SK-N-SH treated with all-trans-retinoic acid at 6 μM for 48 hours (cell line): Measurements from ENCODE around the gene CFAP100.

Experiments
- ARNTL ChIP-seq: fragments of 450-650 bp; formaldehyde crosslinking; IDR thresholded peaks from 2 replicates; pipeline ENCODE4 v1.5.0; 2020; ENCODE audit warnings: low read depth, mild to moderate bottlenecking, moderate library complexity, borderline replicate concordance
- CREB5 ChIP-seq: fragments of 250-450 bp; sonication (Bioruptor Pico); IDR thresholded peaks from 2 replicates; pipeline ENCODE4 v1.5.1; 2020; ENCODE audit warnings: low read depth, mild to moderate bottlenecking, moderate library complexity
- ESRRG ChIP-seq: fragments of 250-450 bp; sonication (Bioruptor Pico); IDR thresholded peaks from 2 replicates; pipeline ENCODE4 v1.6.1; 2021; ENCODE audit warnings: mild to moderate bottlenecking
- GLIS3 ChIP-seq: fragments of 250-450 bp; sonication (Bioruptor Pico); IDR thresholded peaks from 2 replicates; pipeline ENCODE4 v1.5.0; 2020; ENCODE audit warnings: mild to moderate bottlenecking, moderate library complexity
- ISL1 ChIP-seq: fragments of 250-450 bp; sonication (Bioruptor Pico); IDR thresholded peaks from 2 replicates; pipeline ENCODE4 v2.1.2; 2022; ENCODE audit warnings: mild to moderate bottlenecking, moderate library complexity
- OSR1 ChIP-seq: fragments of 250-450 bp; sonication (Bioruptor Pico); IDR thresholded peaks from 2 replicates; pipeline ENCODE4 v1.8.0; 2022; ENCODE audit warnings: moderate library complexity, mild to moderate bottlenecking, inconsistent platforms
- PATZ1 ChIP-seq: fragments of 250-450 bp; sonication (Bioruptor Pico); IDR thresholded peaks from 2 replicates; pipeline ENCODE4 v1.8.0; 2020; ENCODE audit warnings: mild to moderate bottlenecking, moderate library complexity, borderline replicate concordance
- RARB ChIP-seq: fragments of 250-450 bp; sonication (Bioruptor Pico); IDR thresholded peaks from 2 replicates; pipeline ENCODE4 v1.8.0; 2021; ENCODE audit warnings: mild to moderate bottlenecking, moderate library complexity
- TOX ChIP-seq: fragments of 250-450 bp; sonication (Bioruptor Pico); IDR thresholded peaks from 2 replicates; pipeline ENCODE4 v1.8.0; 2021; ENCODE audit warnings: mild to moderate bottlenecking, moderate library complexity, borderline replicate concordance
- TSHZ2 ChIP-seq: fragments of 250-450 bp; sonication (Bioruptor Pico); IDR thresholded peaks from 2 replicates; pipeline ENCODE4 v1.5.0; 2020; ENCODE audit warnings: mild to moderate bottlenecking, moderate library complexity
- ZFP3 ChIP-seq: fragments of 250-450 bp; sonication (Bioruptor Pico); IDR thresholded peaks from 2 replicates; pipeline ENCODE4 v1.5.0; 2020; ENCODE audit warnings: mild to moderate bottlenecking, moderate library complexity
- ZFP30 ChIP-seq: fragments of 450-650 bp; formaldehyde crosslinking; IDR thresholded peaks from 2 replicates; pipeline ENCODE4 v1.5.0; 2022; ENCODE audit warnings: mild to moderate bottlenecking, moderate library complexity
- ZNF565 ChIP-seq: fragments of 450-650 bp; formaldehyde crosslinking; conservative IDR thresholded peaks from 2 replicates; pipeline ENCODE4 v1.5.0; 2020; ENCODE audit warnings: low read depth, mild to moderate bottlenecking, moderate library complexity

DNA sequence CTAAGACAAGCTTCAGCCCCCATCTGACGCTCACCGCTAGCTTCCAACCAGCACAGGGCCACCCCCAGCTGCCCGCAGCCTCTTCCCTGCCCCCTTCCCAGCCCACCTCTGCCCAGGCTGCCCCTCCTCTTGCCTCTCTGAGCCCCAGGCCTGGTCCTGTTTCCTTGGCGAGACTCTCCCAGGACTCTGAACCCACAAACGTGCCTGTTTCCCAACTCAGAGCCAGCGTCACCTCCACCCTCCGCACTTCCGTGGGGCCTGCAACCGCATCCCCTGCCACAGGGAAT lies 45.9 kb downstream of the CFAP100 start:
- no peak for TF ChIP-seq ISL1 (CRISPR knock-in tag)
- TF ChIP-seq TOX: no peak
- TF ChIP-seq ARNTL (CRISPR knock-in tag): no peak
- TF ChIP-seq GLIS3: no peak
- TF ChIP-seq CREB5 (CRISPR knock-in tag): no peak
- no peak for TF ChIP-seq ESRRG
- no peak for TF ChIP-seq ZFP3
- no peak for TF ChIP-seq RARB
- TF ChIP-seq OSR1 (CRISPR knock-in tag): no peak
- no peak for TF ChIP-seq ZNF565 (CRISPR knock-in tag)
- TF ChIP-seq TSHZ2: no peak
- no peak for TF ChIP-seq PATZ1
- no peak for TF ChIP-seq ZFP30 (CRISPR knock-in tag)
